ENCODE results near the gene ZCWPW1.

Gene ZCWPW1

GRCh38 chr7:100472854-100473499, 44.5 kb upstream of the ZCWPW1 start:
- no peaks in the 10 kb centered on the region for H3K9me3 Mint-ChIP-seq
- H3K36me3 Mint-ChIP-seq (ENCODE audit: low read depth) = peaks cover 8% of the 10 kb centered on the region
- no peaks in the 10 kb centered on the region for H3K27me3 Mint-ChIP-seq (ENCODE audit: low read depth, poor library complexity)
- no peak for TF ChIP-seq CTCF (IDR thresholded peaks at IDR 0.05)
- H3K4me1 Mint-ChIP-seq = peaks cover 36% of the 10 kb centered on the region
- H3K4me3 Mint-ChIP-seq = peak overlapping the region; percentile 17
- H3K27ac Mint-ChIP-seq = no peak overlapping the region
- DNase-seq = no peak

DNA sequence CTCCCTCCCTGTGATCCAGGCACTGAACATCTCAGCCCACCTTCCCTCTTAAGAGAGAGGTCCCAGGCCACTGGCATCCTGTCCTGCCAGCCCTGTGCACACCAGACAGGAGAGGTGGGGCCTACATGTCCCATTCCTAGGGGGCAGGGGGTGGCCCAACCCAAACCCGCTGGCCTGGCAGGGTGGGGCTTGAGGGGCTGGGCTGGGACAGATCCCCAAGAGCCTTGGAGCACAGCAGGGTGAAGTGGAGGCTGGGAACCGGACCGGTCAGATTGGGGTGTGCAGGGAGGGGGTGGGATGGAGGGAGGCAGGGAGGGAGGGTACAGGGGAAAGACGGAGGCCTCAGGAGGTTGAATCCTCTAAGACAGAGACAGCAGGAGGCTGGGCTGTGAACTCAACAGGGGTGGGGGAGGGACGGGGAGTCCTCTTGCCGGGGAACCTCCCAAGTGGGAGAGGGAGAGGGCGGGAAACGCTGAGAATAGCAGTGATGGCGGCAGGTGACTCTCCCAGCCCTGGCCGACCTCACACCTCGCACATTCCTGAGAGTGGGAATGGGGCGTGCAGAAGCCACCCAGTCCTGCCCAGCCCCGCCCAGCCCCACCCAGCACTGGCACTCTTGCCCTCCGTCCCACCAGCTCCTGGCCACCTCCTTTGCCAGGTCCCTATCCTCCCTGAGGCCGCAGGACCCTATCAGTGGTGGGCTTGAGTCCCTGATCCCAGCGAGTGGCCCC, 43.8 kb upstream of the ZCWPW1 start:
- no peaks in the 10 kb centered on the region for H3K9me3 Mint-ChIP-seq
- TF ChIP-seq CTCF (IDR thresholded peaks at IDR 0.05) = no peak
- H3K4me1 Mint-ChIP-seq = peaks cover 37% of the 10 kb centered on the region
- H3K27ac Mint-ChIP-seq = peak overlapping the region; percentile 27
- peaks cover 8% of the 10 kb centered on the region for H3K36me3 Mint-ChIP-seq (ENCODE audit: low read depth)
- DNase-seq = no peak
- no peaks in the 10 kb centered on the region for H3K27me3 Mint-ChIP-seq (ENCODE audit: low read depth, poor library complexity)
- no peak overlapping the region for H3K4me3 Mint-ChIP-seq

- Mint-ChIP-seq H3K4me3 (no peak overlapping the region), H3K9me3 (no peaks in the 10 kb centered on the region), H3K27ac (no peak overlapping the region), H3K4me1 (peaks cover 29% of the 10 kb centered on the region), H3K27me3 (ENCODE audit: low read depth, poor library complexity) (no peaks in the 10 kb centered on the region), H3K36me3 (ENCODE audit: low read depth) (peaks cover 8% of the 10 kb centered on the region)
- no peak for DNase-seq
- TF ChIP-seq CTCF (IDR thresholded peaks at IDR 0.05) = no peak
Observed at GRCh38 chr7:100471021-100471420, 42.5 kb upstream of the ZCWPW1 start.

DNA sequence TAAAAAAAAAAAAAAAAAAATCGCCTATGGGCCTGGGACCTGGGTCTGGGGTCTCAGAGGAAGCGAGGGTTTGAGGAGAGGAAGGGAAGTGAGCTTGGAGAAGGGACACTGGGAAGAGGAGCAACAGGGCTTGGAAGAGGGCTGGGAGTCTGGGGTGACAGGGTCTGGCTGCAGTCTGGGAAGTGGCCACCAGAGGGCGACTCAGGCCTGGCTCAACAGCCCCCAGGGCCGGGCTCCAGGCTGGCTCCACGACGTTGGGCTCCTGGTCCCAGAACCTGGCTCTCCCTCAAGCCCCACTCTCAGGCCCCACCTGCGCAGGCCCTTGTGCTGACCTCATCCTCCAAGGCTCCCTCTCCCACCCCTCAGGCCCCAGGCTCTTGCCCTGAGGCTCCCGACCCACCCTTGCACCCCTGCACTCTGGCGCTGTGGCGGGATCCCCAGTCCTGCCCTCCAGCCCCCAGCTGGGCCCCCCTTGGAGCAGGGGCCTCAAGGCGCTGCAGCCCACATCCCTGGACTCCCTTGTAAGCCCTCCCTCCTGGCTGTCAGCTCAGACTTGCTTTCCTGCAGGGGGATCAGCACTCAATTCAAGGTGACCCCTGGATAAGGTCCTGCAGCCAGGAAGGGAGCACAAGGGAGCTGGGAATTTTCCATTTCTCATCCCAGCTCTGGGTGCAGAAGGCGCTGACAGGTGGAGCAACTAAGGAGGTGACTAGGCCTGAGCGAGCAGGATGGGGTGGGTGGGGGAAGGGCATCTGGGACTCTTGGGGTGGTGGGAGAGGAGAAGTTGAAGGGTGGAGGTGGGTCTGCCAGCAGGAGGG, 40.9 kb upstream of the ZCWPW1 start:
- DNase-seq = peak; percentile 96
- no peaks in the 10 kb centered on the region for H3K9me3 Mint-ChIP-seq
- no peak overlapping the region for H3K27ac Mint-ChIP-seq
- H3K4me1 Mint-ChIP-seq = peaks cover 23% of the 10 kb centered on the region
- peaks cover 8% of the 10 kb centered on the region for H3K36me3 Mint-ChIP-seq (ENCODE audit: low read depth)
- TF ChIP-seq CTCF (IDR thresholded peaks at IDR 0.05) = peak; percentile 87
- no peaks in the 10 kb centered on the region for H3K27me3 Mint-ChIP-seq (ENCODE audit: low read depth, poor library complexity)
- H3K4me3 Mint-ChIP-seq = no peak overlapping the region

DNA sequence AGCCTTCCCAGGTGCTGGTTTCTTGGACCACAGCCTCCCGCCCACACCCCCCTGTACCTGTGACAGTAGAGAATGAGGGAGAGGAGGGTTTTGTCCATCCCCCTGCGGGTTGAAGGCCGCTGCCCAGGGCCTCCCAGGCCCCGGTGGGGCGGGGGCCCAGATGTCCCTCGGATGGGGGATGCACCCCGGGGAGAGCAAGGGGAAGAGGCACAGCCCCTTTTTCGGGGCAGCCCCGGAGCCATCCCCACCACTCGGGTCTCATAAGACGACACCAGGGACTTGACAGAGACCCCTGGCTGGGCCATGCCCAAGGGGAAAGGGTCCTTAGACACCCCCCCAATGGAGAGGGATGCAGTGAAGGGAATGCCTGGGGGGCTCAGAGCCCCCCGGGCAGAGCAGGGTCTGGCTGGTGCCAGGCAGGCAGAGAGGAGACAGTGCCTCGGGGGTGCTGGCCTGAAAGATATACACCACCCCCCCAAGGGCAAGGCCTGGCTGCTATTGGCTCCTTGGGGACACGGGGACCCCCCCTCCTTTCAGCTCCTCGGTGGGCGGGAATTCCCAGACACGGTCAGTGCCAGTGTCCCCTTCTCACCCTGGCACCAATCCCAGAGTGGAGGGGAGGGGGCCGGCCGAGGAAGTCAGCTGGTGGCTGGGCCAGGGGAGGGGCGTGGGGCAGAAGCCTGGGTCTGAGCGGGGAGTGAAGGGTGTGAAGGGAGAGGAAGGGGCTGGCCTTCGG, 39.3 kb upstream of the ZCWPW1 start:
- Mint-ChIP-seq H3K4me3 (no peak overlapping the region), H3K36me3 (ENCODE audit: low read depth) (peaks cover 4% of the 10 kb centered on the region), H3K27me3 (ENCODE audit: low read depth, poor library complexity) (no peaks in the 10 kb centered on the region), H3K27ac (peak overlapping the region; percentile 36), H3K9me3 (no peaks in the 10 kb centered on the region), H3K4me1 (peaks cover 18% of the 10 kb centered on the region)
- DNase-seq = no peak
- no peak for TF ChIP-seq CTCF (IDR thresholded peaks at IDR 0.05)
